ENCODE measurements around the gene ZYG11B. TPM values are rescaled to one million over a fixed set of nuclear protein-coding genes. Genes with fewer than 3 reads are reported as not detected.
"Not testable (repeated sequence)": the region's sequence is repeated elsewhere in the genome, so short reads cannot be mapped to it uniquely, and the experiment has no call there.

The ZYG11B gene
- total RNA-seq, 1 donor = 65.6 TPM

GRCh38 chr1:52706941-52707926 is 19.0 kb upstream of the ZYG11B start:
- H3K4me3 ChIP-seq (ENCODE audit: low read depth, low read length) = no peak overlapping the region
- no peak for TF ChIP-seq CTCF (IDR thresholded peaks at IDR 0.05; ENCODE audit: insufficient read depth, low read depth, low read length)
- DNase-seq (ENCODE audit: low read depth) = peak; percentile 31

GRCh38 chr1:52707927-52708655 is 18.2 kb upstream of the ZYG11B start:
- no peak for TF ChIP-seq CTCF (IDR thresholded peaks at IDR 0.05; ENCODE audit: insufficient read depth, low read depth, low read length)
- DNase-seq (ENCODE audit: low read depth) = peak; percentile 83
- H3K4me3 ChIP-seq (ENCODE audit: low read depth, low read length) = peak overlapping the region; percentile 27

GRCh38 chr1:52709016-52709415 is 17.2 kb upstream of the ZYG11B start:
- DNase-seq (ENCODE audit: low read depth) = no peak
- no peak for TF ChIP-seq CTCF (IDR thresholded peaks at IDR 0.05; ENCODE audit: insufficient read depth, low read depth, low read length)
- H3K4me3 ChIP-seq (ENCODE audit: low read depth, low read length) = no peak overlapping the region

- no peak for DNase-seq (ENCODE audit: low read depth)
- H3K4me3 ChIP-seq (ENCODE audit: low read depth, low read length) = no peak overlapping the region
- TF ChIP-seq CTCF (IDR thresholded peaks at IDR 0.05; ENCODE audit: insufficient read depth, low read depth, low read length) = no peak
Measured at GRCh38 chr1:52713590-52713989, 12.7 kb upstream of the ZYG11B start.

GRCh38 chr1:52715296-52715695 is 11.0 kb upstream of the ZYG11B start:
- DNase-seq (ENCODE audit: low read depth); H3K4me3 ChIP-seq (ENCODE audit: low read depth, low read length): not testable (repeated sequence)

- no peak for DNase-seq (ENCODE audit: low read depth)
- H3K4me3 ChIP-seq (ENCODE audit: low read depth, low read length) = no peak overlapping the region
- TF ChIP-seq CTCF (IDR thresholded peaks at IDR 0.05; ENCODE audit: insufficient read depth, low read depth, low read length) = no peak
Measured at GRCh38 chr1:52723260-52723659, 3.0 kb upstream of the ZYG11B start.

GRCh38 chr1:52725903-52726264 is 369 bp upstream of the ZYG11B start:
- TF ChIP-seq CTCF (IDR thresholded peaks at IDR 0.05; ENCODE audit: insufficient read depth, low read depth, low read length) = no peak
- H3K4me3 ChIP-seq (ENCODE audit: low read depth, low read length) = peak overlapping the region; percentile 32
- DNase-seq (ENCODE audit: low read depth) = peak; percentile 17

Measured in fibroblast of villous mesenchyme (primary cell).